Spleen (tissue), 11 donors: ENCODE measurements around the gene CSF2RB. TPM values are rescaled to one million over a fixed set of nuclear protein-coding genes. Genes with fewer than 3 reads are reported as not detected.

ENCODE experiments used
- DNase-seq: peaks from one replicate; pipeline ENCODE4 v3.0.0-alpha.2; 2020
- H3K27ac ChIP-seq, 8 donors: fragments of 200-600 bp; sonication (generic) in 7 of 8; 1 replicate in 4 of 8; 2 replicates in 4 of 8; pipeline versions ENCODE4 v1.5.0 to v1.8.0; 2016 to 2021; ENCODE audit warnings: inconsistent platforms in 4 of 8, mild to moderate bottlenecking in 4 of 8, moderate library complexity in 1 of 8
- H3K27me3 ChIP-seq, 7 donors: fragments of 200-600 bp; sonication (generic) in 6 of 7; replicated peaks in 1 of 7; 1 replicate in 4 of 7; 2 replicates in 3 of 7; pipeline versions ENCODE4 v1.5.0 to v1.8.0; 2016 to 2021; ENCODE audit warnings: inconsistent platforms in 3 of 7, mild to moderate bottlenecking in 1 of 7
- H3K36me3 ChIP-seq, 6 donors: fragments of 200-600 bp; sonication (generic) in 5 of 6; 1 replicate in 4 of 6; 2 replicates in 2 of 6; pipeline versions ENCODE4 v1.5.0 to v1.8.0; 2016 to 2021; ENCODE audit warnings: inconsistent platforms in 2 of 6
- H3K4me1 ChIP-seq, 6 donors: fragments of 200-600 bp; sonication (generic) in 5 of 6; 1 replicate in 3 of 6; 2 replicates in 3 of 6; pipeline versions ENCODE4 v1.5.0 to v1.8.0; 2016 to 2021; ENCODE audit warnings: inconsistent platforms in 3 of 6
- H3K4me3 ChIP-seq, 8 donors: fragments of 200-600 bp; sonication (generic) in 7 of 8; 1 replicate in 4 of 8; 2 replicates in 4 of 8; pipeline versions ENCODE4 v1.5.0 to v1.8.0; 2016 to 2021; ENCODE audit warnings: inconsistent platforms in 4 of 8, mild to moderate bottlenecking in 4 of 8, moderate library complexity in 2 of 8
- H3K9me3 ChIP-seq, 8 donors: fragments of 200-600 bp; sonication (generic) in 7 of 8; 1 replicate in 4 of 8; 2 replicates in 4 of 8; pipeline versions ENCODE4 v1.5.0 to v1.8.0; 2016 to 2021; ENCODE audit warnings: inconsistent platforms in 4 of 8
- POLR2A ChIP-seq, 3 donors: fragments of 450-650 bp; IDR thresholded peaks; one replicate each; pipeline ENCODE4 v1.5.1; 2017; ENCODE audit warnings: antibody characterized with exemption in 3 of 3, mild to moderate bottlenecking in 1 of 3
- POLR2AphosphoS5 ChIP-seq, 3 donors: sonication (generic); formaldehyde crosslinking; IDR thresholded peaks; one replicate each; pipeline ENCODE4 v1.5.1; 2017; ENCODE audit warnings: antibody characterized with exemption in 3 of 3
- WGBS, 5 donors: extraction: QIAGEN DNeasy Blood & Tissue Kit in 3 of 5; methylation state at CpG; one replicate each; pipeline versions ENCODE4 v1.1.5 to v1.1.7; 2013 to 2018; 5-methylcytosine and 5-hydroxymethylcytosine counted together
- intact Hi-C: fragments of 100-400 bp; cut with DNase I; formaldehyde crosslinking; loops from one replicate; pipeline ENCODE4 v1.15.0; 2023; ENCODE audit warnings: low total_unique reads
- polyA plus RNA-seq, 3 donors: library from polyadenylated mRNA; stranded (reverse); fragments of 200-250 nt; gene quantifications; one replicate each; pipeline ENCODE4 v1.2.1, GENCODE V29; 2013
- total RNA-seq, 7 donors: library from RNA; depleted of rRNA in 3 of 7; stranded (reverse); fragments of >200 nt in 3 of 7; fragmentation: NEBNext Ultra II Directional in 4 of 7; extraction: Animal tissue kit (Norgen Biotek cat#: 25700) in 4 of 7; gene quantifications; one replicate each; pipeline versions ENCODE4 v1.1.0 to v1.2.1, GENCODE V29; 2016 to 2021
- TF ChIP-seq, protein P1 (sequence below), 11 experiments: fragments of 200-600 bp in 7 of 11; fragments of 450-650 bp in 4 of 11; sonication (generic) in 4 of 11; IDR thresholded peaks in 8 of 11; conservative IDR thresholded peaks in 3 of 11; 1 replicate in 7 of 11; 2 replicates in 4 of 11; pipeline versions ENCODE4 v1.4.0 to v1.8.0; 2016 to 2021; ENCODE audit warnings: antibody characterized with exemption in 11 of 11, inconsistent platforms in 4 of 11, mild to moderate bottlenecking in 1 of 11
- donor health status: healthy with polysubstance abuse.
- donor health status: DM: no; HTN: no; CAD: no; lungs with moderate emphysema.
- donor health status: DM: no; HTN: no; CAD: no.
- donor health status: Bipolar disorder and iron deficiency.
- donor health status: healthy.
- donor health status: DM: no; HTN: no; CAD: no.
- donor health status: DM: yes; HTN: yes; CAD: no.

Gene CSF2RB
- total and polyA plus RNA-seq, 10 donors = 14.2 to 110 (median 45.9) TPM

DNA sequence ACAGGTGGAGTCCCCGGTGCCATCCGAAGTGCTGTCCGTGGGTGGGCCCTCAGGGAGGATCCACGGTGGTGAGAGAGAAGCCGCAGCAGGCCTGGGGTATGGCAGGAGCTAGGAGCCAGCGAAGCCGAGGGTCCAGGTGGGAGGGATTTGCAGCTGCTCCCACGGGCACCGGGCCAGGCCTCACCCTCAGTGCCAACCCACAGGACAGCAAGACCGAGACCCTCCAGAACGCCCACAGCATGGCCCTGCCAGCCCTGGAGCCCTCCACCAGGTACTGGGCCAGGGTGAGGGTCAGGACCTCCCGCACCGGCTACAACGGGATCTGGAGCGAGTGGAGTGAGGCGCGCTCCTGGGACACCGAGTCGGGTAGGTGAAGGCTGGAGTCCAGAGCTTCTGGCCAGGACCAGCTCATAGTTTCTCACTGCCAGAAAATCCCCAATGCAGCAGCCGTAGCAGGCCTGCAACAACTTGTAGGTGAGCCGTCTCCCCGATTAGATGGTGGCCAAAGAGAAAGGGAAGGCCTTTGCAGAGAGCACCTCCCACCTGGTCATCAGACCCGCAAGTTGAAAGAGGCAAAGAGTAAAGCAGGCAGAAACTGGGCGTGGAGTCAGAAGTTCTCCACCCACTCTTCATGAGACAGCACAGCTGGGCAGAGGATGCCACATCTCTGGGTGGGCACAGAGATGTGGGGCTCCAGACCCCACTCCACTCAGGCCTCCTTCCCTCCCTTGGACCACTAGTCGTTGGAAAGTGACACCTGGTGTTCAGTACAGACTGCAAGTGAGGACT lies 20.4 kb downstream of the CSF2RB start:
- Histone ChIP-seq H3K27me3 (no peaks in the 10 kb centered on the region), H3K4me1 (peaks cover 0 to 24% (median 4%) of the 10 kb centered on the region in 6 donors), H3K9me3 (no peaks in the 10 kb centered on the region), H3K36me3 (peaks cover 0 to 96% (median 27%) of the 10 kb centered on the region in 6 donors), H3K4me3 (no peak overlapping the region), H3K27ac (peak overlapping the region in 2 of 8 donors; percentile 9 to 13)
- intact Hi-C loops = no loop called here
- TF ChIP-seq POLR2A (IDR thresholded peaks at IDR 0.05) (no peak), POLR2AphosphoS5 (IDR thresholded peaks at IDR 0.05) (peak in 1 of 3 donors; percentile 58)
- no peak for DNase-seq
- 89 to 94% (median 92%) methylated on average over 22 to 25 of the region's 25 CpGs for WGBS, 5 donors

DNA sequence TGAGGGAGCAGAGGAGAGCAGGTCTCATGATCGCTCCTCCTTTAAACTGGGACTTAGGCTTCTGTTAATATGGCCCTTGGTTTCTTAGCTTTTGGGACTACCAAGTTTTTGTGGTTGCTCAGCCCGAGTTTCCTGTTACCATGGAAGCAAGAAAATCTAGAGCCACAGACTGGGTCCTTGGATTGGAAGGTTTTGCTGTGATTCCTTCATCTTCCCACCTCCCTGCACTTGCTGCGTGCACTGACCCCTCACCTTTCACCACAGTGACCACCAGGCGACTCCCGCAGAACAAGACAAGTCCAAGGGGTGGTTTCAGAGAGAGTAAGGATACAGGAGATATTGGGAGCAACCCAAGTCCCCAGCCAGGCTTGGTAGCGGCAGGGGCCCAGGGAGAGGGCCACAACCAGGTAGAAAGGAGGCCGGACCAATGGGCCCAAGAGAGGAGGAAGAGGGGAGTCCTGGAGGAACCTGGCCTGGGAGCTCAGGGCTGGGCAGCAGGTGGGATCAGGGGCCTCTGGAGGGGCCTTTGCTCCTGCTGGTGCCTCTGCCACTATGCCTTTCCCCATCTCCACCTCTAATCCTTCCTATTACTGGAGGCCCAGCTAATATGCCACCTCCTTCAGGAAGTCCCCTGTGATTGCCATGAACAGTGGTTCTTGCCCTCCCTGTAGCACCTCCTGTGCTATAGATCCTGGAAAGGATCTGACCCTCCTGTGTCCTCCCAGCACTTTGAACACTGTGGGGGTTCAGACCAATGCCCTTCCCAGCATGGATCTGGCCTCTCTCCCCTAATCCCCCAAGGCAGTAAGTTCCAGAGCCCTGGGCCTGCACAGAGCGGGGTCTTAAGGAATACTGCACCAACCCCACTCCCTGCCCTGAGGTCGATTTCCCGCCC lies 21.2 kb downstream of the CSF2RB start:
- intact Hi-C loops = no loop called here
- H3K36me3 ChIP-seq = peaks cover 0 to 92% (median 19%) of the 10 kb centered on the region in 6 donors
- TF ChIP-seq POLR2AphosphoS5 (IDR thresholded peaks at IDR 0.05) (no peak), POLR2A (IDR thresholded peaks at IDR 0.05) (no peak)
- TF ChIP-seq, protein P1, sequence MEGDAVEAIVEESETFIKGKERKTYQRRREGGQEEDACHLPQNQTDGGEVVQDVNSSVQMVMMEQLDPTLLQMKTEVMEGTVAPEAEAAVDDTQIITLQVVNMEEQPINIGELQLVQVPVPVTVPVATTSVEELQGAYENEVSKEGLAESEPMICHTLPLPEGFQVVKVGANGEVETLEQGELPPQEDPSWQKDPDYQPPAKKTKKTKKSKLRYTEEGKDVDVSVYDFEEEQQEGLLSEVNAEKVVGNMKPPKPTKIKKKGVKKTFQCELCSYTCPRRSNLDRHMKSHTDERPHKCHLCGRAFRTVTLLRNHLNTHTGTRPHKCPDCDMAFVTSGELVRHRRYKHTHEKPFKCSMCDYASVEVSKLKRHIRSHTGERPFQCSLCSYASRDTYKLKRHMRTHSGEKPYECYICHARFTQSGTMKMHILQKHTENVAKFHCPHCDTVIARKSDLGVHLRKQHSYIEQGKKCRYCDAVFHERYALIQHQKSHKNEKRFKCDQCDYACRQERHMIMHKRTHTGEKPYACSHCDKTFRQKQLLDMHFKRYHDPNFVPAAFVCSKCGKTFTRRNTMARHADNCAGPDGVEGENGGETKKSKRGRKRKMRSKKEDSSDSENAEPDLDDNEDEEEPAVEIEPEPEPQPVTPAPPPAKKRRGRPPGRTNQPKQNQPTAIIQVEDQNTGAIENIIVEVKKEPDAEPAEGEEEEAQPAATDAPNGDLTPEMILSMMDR (IDR thresholded peaks at IDR 0.05 in 8 of 11, conservative IDR thresholded peaks at IDR 0.05 in 3 of 11) = no peak
- no peaks in the 10 kb centered on the region for H3K9me3 ChIP-seq
- peak overlapping the region in 2 of 8 donors; percentile 9 to 13 for H3K27ac ChIP-seq
- WGBS, 5 donors = 87 to 96% (median 93%) methylated on average over 10 of the region's 10 CpGs
- no peaks in the 10 kb centered on the region for H3K27me3 ChIP-seq
- peaks cover 0 to 24% (median 4%) of the 10 kb centered on the region in 6 donors for H3K4me1 ChIP-seq
- no peak overlapping the region for H3K4me3 ChIP-seq
- DNase-seq = no peak

DNA sequence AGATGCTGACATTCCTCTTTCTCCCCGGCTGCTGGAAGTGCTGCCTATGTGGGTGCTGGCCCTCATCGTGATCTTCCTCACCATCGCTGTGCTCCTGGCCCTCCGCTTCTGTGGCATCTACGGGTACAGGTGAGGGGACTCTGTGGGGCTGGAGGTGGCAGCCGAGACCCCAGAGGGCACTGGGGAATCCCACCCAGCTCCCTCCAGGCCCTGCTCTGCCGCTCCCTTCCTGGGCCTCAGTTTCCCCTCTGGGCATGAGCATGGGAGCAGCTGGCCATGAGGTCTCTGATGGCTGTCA lies 21.8 kb downstream of the CSF2RB start:
- Histone ChIP-seq H3K4me1 (peaks cover 0 to 24% (median 4%) of the 10 kb centered on the region in 6 donors), H3K27me3 (no peaks in the 10 kb centered on the region), H3K9me3 (no peaks in the 10 kb centered on the region), H3K27ac (peak overlapping the region in 1 of 8 donors; percentile 76), H3K36me3 (peaks cover 0 to 86% (median 15%) of the 10 kb centered on the region in 6 donors), H3K4me3 (no peak overlapping the region)
- TF ChIP-seq, protein P1 (IDR thresholded peaks at IDR 0.05 in 8 of 11, conservative IDR thresholded peaks at IDR 0.05 in 3 of 11) = no peak
- no peak for TF ChIP-seq POLR2A (IDR thresholded peaks at IDR 0.05)
- intact Hi-C loops = no loop called here
- WGBS, 5 donors = 92 to 97% (median 94%) methylated on average over 6 to 7 of the region's 7 CpGs
- no peak for DNase-seq

DNA sequence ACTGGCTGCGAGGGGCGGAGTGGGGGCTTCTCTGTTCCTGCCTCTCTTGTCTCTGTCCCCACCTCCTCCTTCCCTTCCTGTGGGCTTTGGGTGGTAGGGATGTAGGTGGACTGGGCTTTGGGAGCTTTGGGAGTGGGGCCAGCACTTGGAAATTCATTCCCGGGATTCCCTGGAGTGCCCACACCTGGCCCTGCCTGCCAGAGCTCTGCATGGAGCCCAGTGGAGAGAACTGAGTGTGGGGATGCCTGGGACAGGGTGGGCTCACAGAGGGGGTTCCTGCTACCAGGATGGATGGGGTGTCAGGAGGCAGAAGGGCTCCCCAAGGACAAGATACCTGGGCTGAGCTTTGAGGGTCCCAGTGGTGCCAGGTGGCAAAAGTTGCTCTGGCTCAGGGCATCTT lies 22.3 kb downstream of the CSF2RB start:
- no peaks in the 10 kb centered on the region for H3K9me3 ChIP-seq
- H3K27me3 ChIP-seq = no peaks in the 10 kb centered on the region
- H3K4me3 ChIP-seq = no peak overlapping the region
- H3K27ac ChIP-seq = peak overlapping the region in 4 of 8 donors; percentile 60 to 86 (median 74)
- TF ChIP-seq, protein P1 (IDR thresholded peaks at IDR 0.05 in 8 of 11, conservative IDR thresholded peaks at IDR 0.05 in 3 of 11) = no peak
- TF ChIP-seq POLR2AphosphoS5 (IDR thresholded peaks at IDR 0.05) = no peak
- no peak for TF ChIP-seq POLR2A (IDR thresholded peaks at IDR 0.05)
- peaks cover 0 to 24% (median 4%) of the 10 kb centered on the region in 6 donors for H3K4me1 ChIP-seq
- DNase-seq = no peak
- WGBS, 5 donors = 92 to 98% (median 93%) methylated on average over 3 of the region's 3 CpGs
- intact Hi-C loops = no loop called here
- H3K36me3 ChIP-seq = peaks cover 0 to 82% (median 13%) of the 10 kb centered on the region in 6 donors
